Fibroblast of lung (primary cell): Measurements from ENCODE around the gene IGLL1. TPM values are rescaled to one million over a fixed set of nuclear protein-coding genes. Genes with fewer than 3 reads are reported as not detected.
"Not testable (repeated sequence)": the region's sequence is repeated elsewhere in the genome, so short reads cannot be mapped to it uniquely, and the experiment has no call there.

Source experiments
- DNase-seq, 2 donors: peaks; one replicate each; pipeline versions ENCODE4 v3.0.0 to v3.0.0-alpha.2; 2010; ENCODE audit warnings: low read depth in 2 of 2
- H2AFZ ChIP-seq: 2 replicates; pipeline ENCODE4 v1.5.1; 2012; ENCODE audit warnings: low read length, control low read depth, inconsistent platforms
- H3K27ac ChIP-seq: 2 replicates; pipeline ENCODE4 v1.5.1; 2011; ENCODE audit warnings: low read length, control low read depth; ENCODE audit not compliant: insufficient read depth
- H3K27me3 ChIP-seq: 2 replicates; pipeline ENCODE4 v1.5.1; 2011; ENCODE audit warnings: mild to moderate bottlenecking, low read length; ENCODE audit not compliant: control insufficient read depth, insufficient read depth
- H3K36me3 ChIP-seq: 2 replicates; pipeline ENCODE4 v1.5.1; 2011; ENCODE audit warnings: low read length; ENCODE audit not compliant: control insufficient read depth, insufficient read depth
- H3K4me1 ChIP-seq: 2 replicates; pipeline ENCODE4 v1.5.1; 2011; ENCODE audit warnings: low read length; ENCODE audit not compliant: control insufficient read depth, insufficient read depth; ENCODE audit errors: extremely low read depth
- H3K4me2 ChIP-seq: 2 replicates; pipeline ENCODE4 v1.5.1; 2011; ENCODE audit warnings: low read length, control low read depth; ENCODE audit not compliant: insufficient read depth; ENCODE audit errors: extremely low read depth
- H3K4me3 ChIP-seq, 4 experiments: fragments of 200-600 bp in 1 of 4; sonication (generic) in 1 of 4; replicated peaks in 1 of 4; 2 replicates each; pipeline ENCODE4 v1.5.1; 2011 to 2016; ENCODE audit warnings: low read length in 4 of 4, low read depth in 3 of 4, mild to moderate bottlenecking in 3 of 4, control low read depth in 2 of 4, inconsistent platforms in 1 of 4, mixed read lengths in 1 of 4; ENCODE audit not compliant: insufficient read depth in 1 of 4; ENCODE audit errors: control extremely low read depth in 1 of 4
- H3K79me2 ChIP-seq: 2 replicates; pipeline ENCODE4 v1.5.1; 2012; ENCODE audit warnings: mild to moderate bottlenecking, low read length, inconsistent platforms; ENCODE audit not compliant: control insufficient read depth, insufficient read depth
- H3K9ac ChIP-seq: 2 replicates; pipeline ENCODE4 v1.5.1; 2011; ENCODE audit warnings: mild to moderate bottlenecking, low read length, control low read depth; ENCODE audit not compliant: insufficient read depth
- H3K9me3 ChIP-seq: 2 replicates; pipeline ENCODE4 v1.5.1; 2012; ENCODE audit warnings: low read depth, low read length; ENCODE audit not compliant: control insufficient read depth, insufficient read depth
- H4K20me1 ChIP-seq: 2 replicates; pipeline ENCODE4 v1.5.1; 2011; ENCODE audit warnings: low read length; ENCODE audit not compliant: control insufficient read depth, insufficient read depth; ENCODE audit errors: extremely low read depth
- EZH2 ChIP-seq: IDR thresholded peaks from 2 replicates; pipeline ENCODE4 v1.5.1; 2012; ENCODE audit warnings: low read length, control low read depth, mild to moderate bottlenecking; ENCODE audit errors: missing control alignments
- polyA plus RNA-seq, 2 donors: library from polyadenylated mRNA; depleted of rRNA in 1 of 2; stranded (reverse) in 1 of 2; unstranded in 1 of 2; fragments of >200 nt; gene quantifications; 2 replicates each; pipeline ENCODE4 v1.2.1, GENCODE V29; 2011 to 2012; ENCODE audit warnings: missing spikeins in 1 of 2
- total RNA-seq: library from RNA; depleted of rRNA; stranded (reverse); fragments of >200 nt; gene quantifications from 2 replicates; pipeline ENCODE4 v1.2.1, GENCODE V29; 2014
- TF ChIP-seq, protein P1 (sequence below), 2 donors: IDR thresholded peaks in 1 of 2; conservative IDR thresholded peaks in 1 of 2; 1 replicate in 1 of 2; 2 replicates in 1 of 2; pipeline ENCODE4 v1.5.1; 2011 to 2012; ENCODE audit warnings: low read length in 2 of 2, control low read depth in 1 of 2, inconsistent platforms in 1 of 2, low read depth in 1 of 2, mild to moderate bottlenecking in 1 of 2

Gene IGLL1
- total and polyA plus RNA-seq, 2 donors (not counting 1 experiment from before 2014, with no cell fraction given), result not detected

DNA sequence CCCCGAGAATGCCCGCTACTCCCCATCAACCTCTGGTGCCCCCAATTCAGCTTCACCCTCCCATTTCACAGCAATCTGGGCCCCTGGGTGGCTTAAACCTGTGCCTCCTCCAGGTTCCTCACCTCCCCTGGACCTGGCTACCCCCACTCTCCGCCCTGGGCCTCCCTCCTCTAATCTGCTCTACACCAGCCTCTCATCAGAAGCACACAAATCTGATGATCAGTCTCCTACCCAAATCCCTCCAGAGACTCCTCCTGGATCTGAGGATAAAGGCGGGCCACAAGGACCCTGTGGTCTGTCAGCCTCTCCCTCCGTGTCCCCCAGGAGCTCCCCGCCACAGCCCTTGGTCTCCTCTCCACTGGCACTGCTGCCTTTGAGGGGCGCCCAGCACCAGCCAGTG, 23.2 kb upstream of the IGLL1 start:
- no peak for TF ChIP-seq EZH2
- TF ChIP-seq, protein P1, sequence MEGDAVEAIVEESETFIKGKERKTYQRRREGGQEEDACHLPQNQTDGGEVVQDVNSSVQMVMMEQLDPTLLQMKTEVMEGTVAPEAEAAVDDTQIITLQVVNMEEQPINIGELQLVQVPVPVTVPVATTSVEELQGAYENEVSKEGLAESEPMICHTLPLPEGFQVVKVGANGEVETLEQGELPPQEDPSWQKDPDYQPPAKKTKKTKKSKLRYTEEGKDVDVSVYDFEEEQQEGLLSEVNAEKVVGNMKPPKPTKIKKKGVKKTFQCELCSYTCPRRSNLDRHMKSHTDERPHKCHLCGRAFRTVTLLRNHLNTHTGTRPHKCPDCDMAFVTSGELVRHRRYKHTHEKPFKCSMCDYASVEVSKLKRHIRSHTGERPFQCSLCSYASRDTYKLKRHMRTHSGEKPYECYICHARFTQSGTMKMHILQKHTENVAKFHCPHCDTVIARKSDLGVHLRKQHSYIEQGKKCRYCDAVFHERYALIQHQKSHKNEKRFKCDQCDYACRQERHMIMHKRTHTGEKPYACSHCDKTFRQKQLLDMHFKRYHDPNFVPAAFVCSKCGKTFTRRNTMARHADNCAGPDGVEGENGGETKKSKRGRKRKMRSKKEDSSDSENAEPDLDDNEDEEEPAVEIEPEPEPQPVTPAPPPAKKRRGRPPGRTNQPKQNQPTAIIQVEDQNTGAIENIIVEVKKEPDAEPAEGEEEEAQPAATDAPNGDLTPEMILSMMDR (conservative IDR thresholded peaks at IDR 0.05 in 1 of 2, IDR thresholded peaks at IDR 0.05 in 1 of 2; ENCODE audit: low read depth in 1 of 2, low read length in 2 of 2), result no peak
- Histone ChIP-seq H3K9me3 (no peaks in the 10 kb centered on the region), H3K36me3 (no peaks in the 10 kb centered on the region), H2AFZ (no peak overlapping the region), H3K27ac (no peak overlapping the region), H3K27me3 (no peaks in the 10 kb centered on the region), H3K4me3 (no peak overlapping the region), H3K9ac (no peak overlapping the region), H3K4me2 (no peak overlapping the region), H3K79me2 (no peaks in the 10 kb centered on the region), H4K20me1 (no peaks in the 10 kb centered on the region), H3K4me1 (no peaks in the 10 kb centered on the region)
- no peak for DNase-seq

DNA sequence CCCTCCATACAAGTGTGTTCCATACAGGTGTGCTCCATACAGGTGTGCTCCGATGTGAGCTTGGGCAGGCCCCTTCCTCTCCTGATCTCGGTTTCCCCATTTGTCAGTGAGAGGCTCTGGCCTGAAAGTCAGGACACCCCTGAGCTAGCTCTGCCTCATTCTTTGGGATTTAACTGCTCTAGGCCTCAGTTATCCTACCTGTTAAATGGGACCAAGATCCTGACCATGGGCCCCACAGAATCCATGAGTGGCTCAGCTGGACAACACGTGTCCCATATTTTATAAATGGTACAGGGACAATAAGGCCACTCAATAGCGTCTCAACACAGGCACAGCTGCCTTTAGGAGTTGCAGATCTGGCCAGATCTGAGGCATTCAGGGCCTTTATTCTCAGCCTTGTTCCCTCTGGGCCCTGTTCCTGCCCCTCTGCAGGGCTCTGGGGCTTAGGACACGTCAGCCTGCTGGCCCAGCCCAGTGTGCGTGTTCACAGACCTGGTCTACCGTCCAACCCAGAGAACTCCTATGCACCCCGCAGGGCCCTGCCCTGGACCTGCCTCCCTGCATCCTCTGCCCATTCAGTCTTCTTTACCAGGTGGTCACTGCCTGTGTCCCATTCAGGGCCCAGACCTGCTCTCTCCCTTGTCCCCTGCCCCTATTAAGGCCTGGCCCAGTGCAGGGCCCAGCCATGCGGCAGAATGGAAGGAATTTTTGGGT, 18.9 kb upstream of the IGLL1 start:
- H3K9ac ChIP-seq, result no peak overlapping the region
- H3K4me1 ChIP-seq, result no peaks in the 10 kb centered on the region
- no peak overlapping the region for H2AFZ ChIP-seq
- H3K79me2 ChIP-seq, result no peaks in the 10 kb centered on the region
- H3K4me2 ChIP-seq, result no peak overlapping the region
- H4K20me1 ChIP-seq, result no peaks in the 10 kb centered on the region
- DNase-seq, result no peak
- TF ChIP-seq, protein P1 (conservative IDR thresholded peaks at IDR 0.05 in 1 of 2, IDR thresholded peaks at IDR 0.05 in 1 of 2; ENCODE audit: low read depth in 1 of 2, low read length in 2 of 2), result no peak
- no peaks in the 10 kb centered on the region for H3K9me3 ChIP-seq
- H3K27ac ChIP-seq, result no peak overlapping the region
- no peak overlapping the region for H3K4me3 ChIP-seq
- H3K27me3 ChIP-seq, result no peaks in the 10 kb centered on the region
- H3K36me3 ChIP-seq, result no peaks in the 10 kb centered on the region

- H3K4me1 ChIP-seq, H2AFZ ChIP-seq, H3K4me3 ChIP-seq, H3K27me3 ChIP-seq, H3K9me3 ChIP-seq, H3K9ac ChIP-seq, H4K20me1 ChIP-seq, H3K4me2 ChIP-seq, H3K27ac ChIP-seq, DNase-seq, H3K79me2 ChIP-seq, H3K36me3 ChIP-seq: not testable (repeated sequence)
These were observed 17.6 kb upstream of the IGLL1 start for GRCh38 chr22:23597576-23598268.

DNA sequence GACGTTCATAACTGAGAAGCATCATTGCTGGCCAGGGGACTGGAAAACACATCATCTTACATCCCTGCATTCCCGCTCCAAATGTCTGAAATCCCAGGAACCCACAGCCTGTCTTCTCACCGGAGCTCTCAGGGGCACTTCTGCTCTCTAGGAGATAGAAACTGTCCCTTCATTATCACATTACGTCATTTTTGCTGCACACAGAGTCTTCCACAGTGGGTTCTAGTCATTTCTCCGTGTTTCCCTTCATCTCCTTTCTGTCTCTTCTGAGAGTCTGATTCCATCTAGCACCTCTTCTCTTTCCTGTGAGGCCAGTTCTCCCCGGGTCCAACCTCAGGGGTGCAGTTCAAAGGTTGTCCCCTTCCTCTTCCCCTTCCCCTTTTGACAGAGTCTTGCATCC, 15.8 kb upstream of the IGLL1 start:
- H3K27ac ChIP-seq, H2AFZ ChIP-seq, H3K79me2 ChIP-seq, H3K4me2 ChIP-seq, H3K9me3 ChIP-seq, H3K4me1 ChIP-seq, H4K20me1 ChIP-seq, DNase-seq, H3K4me3 ChIP-seq, H3K36me3 ChIP-seq, H3K27me3 ChIP-seq, H3K9ac ChIP-seq: not testable (repeated sequence)
